Fibroblast of skin of left biceps (primary cell): Measurements from ENCODE around the gene SFT2D3.

Experiments used
- DNase-seq, 2 experiments: peaks; one replicate each; pipeline ENCODE4 v3.0.0-alpha.2; 2013; ENCODE audit warnings: low read depth in 2 of 2

The SFT2D3 gene

DNA sequence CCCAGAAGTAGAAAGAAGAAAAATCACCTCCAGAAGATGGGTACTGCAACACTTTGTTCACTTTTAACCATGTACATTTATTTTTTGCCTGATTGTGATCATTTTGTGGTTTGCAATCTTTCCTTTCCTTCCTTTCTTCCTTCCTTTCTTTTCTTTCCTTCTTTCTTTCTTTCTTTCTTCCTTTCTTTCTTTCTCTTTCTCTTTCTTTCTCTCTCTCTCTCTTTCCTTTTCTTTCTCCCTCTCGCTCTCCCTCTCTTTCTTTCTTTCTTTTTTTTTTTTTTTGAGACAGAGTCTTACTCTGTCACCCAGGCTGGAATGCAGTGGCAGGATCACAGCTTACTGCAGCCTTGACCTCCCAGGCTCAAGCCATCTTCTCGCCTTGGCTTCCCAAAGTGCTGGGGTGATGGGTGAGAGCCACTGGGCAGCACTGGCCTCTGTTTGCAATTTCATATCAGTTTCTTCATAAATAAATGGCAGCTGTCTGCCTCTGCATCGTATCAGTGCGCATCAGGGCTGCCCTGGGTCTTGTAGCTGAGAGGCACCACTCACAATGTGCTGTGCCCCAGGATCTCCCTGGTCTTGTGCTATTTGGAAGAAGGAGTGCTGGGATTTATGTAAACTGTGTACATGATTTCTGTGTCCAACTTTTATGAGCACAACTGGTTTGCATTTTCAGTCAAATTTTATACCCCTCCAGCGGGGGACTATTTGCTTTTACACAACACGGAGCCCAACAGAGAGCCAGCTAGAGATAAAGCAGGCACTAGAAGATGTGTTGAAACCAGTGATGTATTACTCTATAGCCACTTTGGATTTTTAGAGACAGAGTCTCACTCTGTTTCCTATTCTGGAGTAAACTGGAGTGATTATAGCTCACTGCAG is 19.1 kb upstream of the SFT2D3 start:
- DNase-seq = no peak

GRCh38 chr2:127683056-127683455 is 18.2 kb upstream of the SFT2D3 start:
- no peak for DNase-seq

DNA sequence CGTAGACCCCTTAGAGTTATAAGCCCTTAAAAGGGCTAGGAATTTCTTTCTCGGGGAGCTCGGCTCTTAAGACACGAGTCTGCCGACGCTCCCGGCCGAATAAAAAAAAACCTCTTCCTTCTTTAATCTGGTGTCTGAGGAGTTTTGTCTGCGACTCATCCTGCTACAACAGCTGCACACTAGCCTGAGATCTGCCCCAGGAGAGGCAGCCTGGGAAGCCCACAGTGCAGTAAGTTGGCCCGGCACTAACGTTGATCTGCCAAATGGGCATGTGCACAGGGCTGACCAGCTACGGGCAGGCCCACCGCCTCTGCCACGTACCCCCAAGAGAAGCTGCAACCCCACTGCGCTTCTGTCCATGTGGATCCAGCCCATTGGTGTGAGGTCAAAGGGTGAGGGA is 17.5 kb upstream of the SFT2D3 start:
- no peak for DNase-seq

DNA sequence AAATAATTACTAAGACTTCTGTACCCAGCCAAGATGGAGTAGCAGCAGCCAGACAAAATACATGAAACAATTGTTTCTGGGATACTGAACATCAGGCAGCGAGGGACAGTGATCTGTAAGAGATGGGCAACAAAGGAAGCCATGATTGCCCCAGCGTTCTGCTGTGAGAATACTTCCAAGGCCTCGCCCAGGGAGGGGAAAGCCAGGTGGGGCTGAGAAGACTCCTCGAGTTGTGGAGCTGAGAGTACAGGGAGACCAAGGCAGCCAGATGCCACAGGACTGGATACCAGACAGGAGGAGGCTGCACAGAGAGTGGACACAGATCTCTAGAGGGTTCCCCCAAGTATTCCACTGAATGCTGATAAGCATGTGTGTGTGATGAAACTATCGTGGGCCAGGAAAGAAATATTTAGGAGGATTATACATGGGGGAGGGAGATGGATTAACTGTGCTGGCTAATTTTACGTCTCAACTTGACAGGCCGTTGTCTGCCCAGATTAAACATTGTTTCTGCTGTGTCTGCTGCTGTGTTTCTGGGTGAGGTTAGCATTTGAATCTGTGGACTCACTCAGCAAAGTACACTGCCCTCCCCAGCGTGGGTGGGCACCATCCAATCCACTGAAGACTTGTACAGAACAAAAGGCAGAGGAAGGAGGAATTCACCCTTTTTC is 15.8 kb upstream of the SFT2D3 start:
- DNase-seq = no peak

GRCh38 chr2:127688405-127688804 is 12.9 kb upstream of the SFT2D3 start:
- DNase-seq = no peak

GRCh38 chr2:127690696-127691095 is 10.6 kb upstream of the SFT2D3 start:
- no peak for DNase-seq

DNA sequence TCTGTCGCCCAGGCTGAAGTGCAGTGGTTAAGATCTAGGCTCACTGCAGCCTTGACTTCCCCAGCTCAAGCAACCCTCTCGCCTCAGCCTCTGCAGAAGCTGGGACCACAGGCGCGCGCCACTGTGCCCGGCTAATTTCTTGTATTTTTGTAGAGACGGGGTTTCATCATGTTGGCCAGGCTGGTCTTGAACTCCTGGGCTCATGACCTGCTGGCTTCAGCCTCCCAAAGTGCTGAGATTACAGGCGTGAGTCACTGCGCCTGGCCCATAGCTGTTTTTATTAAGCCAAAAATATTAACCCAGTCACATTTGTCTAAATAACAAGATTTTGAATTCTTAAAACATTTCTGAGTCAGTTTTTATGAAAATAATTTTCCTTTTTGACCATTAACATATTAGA is 6.3 kb upstream of the SFT2D3 start:
- no peak for DNase-seq

DNA sequence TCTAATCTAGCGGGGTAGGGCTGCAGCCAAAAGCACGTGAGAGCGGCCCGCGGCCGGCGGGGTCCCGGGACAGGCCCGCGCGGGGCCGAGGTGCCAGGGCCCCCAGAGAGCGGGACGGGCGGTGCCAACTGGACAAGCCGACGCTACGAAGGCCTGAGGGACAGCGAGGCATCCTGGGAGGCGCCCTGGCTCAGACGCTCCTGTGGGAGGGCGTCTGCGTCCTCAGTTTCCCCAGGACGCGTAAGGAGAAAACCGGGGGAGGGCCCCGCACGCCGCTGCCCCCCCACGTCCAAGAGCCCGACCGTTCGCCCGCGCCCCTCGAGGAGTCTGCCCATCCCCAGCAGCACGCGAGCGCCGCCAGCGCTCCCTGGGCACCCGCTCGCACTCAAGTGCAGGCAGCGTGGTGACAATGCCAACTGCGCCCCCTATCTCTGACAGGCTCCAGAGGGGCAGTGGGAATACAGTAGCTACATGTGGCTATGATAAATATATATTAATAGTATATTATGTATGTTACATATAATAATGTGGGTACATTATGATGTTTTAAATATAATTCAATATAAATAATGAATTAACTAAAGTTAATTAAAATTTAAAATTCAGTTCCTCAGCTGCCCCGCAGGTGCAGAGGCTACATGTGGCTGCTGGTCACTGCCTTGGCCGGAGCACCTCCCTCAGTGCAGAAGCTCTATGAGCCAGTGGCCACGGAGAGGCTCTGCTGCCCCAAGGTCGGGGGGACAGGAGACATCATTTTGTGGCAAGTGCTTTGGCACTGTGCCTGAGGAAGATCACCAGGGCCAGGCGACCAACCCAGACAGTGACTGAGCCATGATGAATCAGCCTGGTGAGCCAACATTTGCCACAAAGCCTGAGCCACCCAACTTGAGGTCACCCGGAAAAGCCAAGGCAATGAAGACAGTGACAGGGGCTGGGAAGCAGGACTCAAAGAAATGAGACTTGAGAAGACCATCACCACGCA is 5.5 kb upstream of the SFT2D3 start:
- no peak for DNase-seq

- DNase-seq = no peak
Observed at GRCh38 chr2:127697482-127698180, 3.7 kb upstream of the SFT2D3 start.

GRCh38 chr2:127698553-127699355 is 2.5 kb upstream of the SFT2D3 start:
- DNase-seq = no peak

DNA sequence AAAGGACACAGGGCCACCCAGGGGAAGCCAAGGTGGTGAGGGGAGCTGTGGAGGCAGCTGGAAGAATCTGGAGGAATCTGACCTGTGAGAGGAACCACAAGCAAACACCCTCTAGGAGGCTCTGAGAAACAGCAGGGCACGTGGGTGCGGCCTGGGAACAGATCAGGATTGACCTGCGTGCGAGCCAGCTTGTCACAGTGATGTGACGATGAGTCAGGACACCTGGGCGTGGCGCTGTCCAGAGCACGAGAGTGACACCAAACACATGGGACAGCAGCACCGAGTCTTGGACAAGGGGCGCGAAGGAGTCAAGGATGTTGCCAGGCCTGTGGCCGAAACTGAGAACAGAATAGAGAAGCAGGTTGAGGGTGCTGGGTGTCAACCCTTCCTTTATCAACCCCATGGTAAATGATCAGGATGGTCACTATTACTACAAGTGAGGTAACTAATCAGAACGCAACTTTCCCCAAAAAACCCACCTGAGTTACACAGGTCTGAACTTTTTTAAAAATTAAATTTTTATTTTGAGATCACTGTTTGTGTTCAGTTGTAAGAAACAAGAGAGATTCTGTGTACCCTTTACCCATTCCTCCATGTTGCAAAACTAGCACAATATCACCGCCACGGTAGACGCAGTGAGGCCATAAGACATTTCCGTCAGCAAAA is 637 bp upstream of the SFT2D3 start:
- DNase-seq = no peak

- no peak for DNase-seq
Observed at GRCh38 chr2:127701651-127702394, 526 bp downstream of the SFT2D3 start.

- no peak for DNase-seq
Observed at GRCh38 chr2:127702395-127703009, 1.2 kb downstream of the SFT2D3 start.

DNA sequence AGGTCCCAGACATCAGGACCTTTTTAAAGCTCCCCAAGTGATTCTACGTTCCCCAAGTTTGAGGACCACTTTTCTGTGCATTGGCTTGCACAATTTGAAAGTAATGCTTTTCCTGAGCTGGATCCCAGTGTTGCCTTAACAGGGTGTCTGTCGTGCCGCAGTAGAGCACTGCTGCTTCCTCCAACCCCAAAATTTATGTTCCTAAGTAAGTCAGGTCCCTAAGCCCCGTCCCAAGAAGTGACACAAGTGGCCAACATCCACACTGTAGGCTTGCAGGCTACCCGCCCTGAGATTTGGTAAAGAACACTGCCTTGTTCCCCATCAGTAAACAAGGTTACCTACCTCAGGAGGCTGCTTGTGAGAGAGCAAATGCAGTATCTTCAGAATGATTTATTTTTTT is 2.0 kb downstream of the SFT2D3 start:
- DNase-seq = no peak

DNA sequence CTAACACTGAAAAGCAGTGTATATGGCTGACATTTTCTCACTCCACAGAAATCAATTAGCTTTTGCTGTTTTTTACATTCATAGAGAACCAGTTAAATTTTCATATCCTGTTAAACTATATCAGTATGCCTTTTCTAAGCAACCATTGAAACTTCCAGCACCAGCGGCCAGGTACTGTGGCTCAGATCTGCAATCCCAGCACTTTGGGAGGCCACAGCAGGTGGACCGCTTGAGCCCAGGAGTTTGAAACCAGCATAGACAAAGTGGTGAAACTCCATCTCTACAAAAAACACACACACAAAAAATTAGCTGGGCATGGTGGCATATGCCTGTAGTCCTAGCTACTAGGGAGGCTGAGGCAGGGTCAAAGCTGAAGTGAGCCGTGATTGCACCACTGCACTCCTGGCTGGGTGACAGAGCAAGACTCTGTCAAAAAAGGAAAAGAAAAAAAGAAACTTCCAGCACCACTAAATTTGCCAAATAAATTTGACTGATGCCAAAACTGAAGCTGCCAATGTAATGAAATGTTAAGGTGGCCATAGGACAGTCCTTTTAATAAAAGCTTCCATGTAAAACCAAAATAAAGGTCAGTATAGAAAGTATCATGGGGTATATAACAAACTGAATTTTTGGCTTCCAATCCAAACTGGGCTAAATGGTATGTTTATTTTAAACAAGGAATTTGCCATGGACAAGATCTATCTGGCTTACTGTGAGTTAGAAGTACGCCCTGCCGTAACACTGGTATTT is 3.5 kb downstream of the SFT2D3 start:
- DNase-seq = no peak

DNA sequence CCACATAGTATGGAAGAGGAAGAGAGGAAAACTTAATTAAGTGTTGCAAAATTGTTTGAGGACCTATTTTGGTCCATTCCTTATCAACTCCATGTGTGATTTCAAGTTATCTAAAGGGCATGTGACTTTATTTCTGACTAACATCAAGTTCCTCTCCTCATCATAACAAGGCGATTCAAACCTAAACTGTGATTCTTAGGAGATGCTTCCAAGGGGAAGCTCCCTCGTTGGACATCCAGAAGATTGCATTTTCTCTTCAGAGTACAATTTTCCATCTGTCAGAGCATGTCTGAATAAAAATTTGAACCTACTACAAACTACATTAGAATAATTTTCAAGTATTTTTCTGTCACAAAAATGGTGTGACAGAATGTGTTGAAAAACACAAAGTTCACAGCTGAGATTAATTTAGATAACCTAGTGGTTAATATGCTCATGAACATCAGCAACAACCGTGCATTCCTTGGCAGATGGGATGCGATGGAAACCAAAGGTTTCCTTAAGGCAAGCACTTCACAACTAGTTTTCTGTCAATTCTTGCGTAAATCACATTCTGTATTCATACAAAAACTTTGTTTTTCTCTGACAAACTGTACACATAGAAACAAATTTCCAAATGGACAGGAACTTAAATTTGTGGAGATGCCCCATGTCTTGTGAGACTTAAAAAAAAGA is 4.2 kb downstream of the SFT2D3 start:
- no peak for DNase-seq

DNA sequence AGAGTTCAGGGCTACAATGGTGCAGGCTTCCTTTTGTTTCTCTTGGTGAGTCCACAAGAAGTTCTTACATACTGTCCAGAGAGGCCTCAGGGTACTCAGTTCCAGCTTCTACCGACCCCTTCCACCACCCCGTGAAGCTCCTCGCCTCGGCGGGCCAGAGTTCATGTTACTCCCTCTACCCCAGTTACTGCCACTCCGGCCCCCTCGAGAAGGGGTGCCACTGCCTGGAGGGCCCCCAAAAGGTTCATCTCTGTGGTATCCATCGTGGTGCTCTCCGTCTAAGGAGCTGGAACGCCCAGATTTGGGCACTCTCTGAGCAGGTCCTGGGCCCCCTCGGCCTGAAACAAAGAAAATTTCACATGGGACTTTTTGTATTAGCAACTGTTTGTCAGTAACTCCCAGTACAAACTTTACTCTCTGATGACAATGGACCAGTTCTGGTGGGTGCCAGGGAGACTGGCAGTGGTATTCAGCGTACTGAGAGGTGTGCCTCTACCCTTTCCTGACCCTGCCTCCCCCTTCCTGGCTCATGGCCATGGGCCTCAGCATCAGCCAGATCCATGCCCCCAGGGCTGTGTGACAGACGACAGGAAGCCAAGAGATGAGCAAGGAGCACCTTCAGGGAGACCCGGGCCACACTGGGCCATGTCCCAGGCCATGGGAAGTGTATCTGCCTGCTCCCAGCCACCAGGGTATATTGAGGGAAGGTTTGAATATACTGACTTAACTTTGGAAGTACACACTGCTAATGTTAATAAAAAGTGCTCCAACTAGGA is 5.1 kb downstream of the SFT2D3 start:
- no peak for DNase-seq
